AG04449 (cell line): ENCODE measurements around the gene MAMDC4.

Source experiments
- CTCF ChIA-PET: fragments of 350-600 bp; formaldehyde crosslinking; extraction: SDS; loops from one replicate; lab custom pipeline; 2021; ENCODE audit warnings: antibody characterized with exemption; lab: Yijun Ruan, JAX
- POLR2A ChIA-PET: fragments of 400-600, 350-600 bp; formaldehyde crosslinking; extraction: SDS; loops from one replicate; lab custom pipeline; 2020; ENCODE audit warnings: antibody characterized with exemption, inconsistent platforms; lab: Yijun Ruan, JAX
- DNase-seq: peaks from one replicate; pipeline ENCODE4 v3.0.0-alpha.2; 2010; ENCODE audit warnings: low read depth, low spot score
- H3K4me3 ChIP-seq: 2 replicates; pipeline ENCODE4 v1.5.1; 2011; ENCODE audit warnings: low read depth, mild to moderate bottlenecking, control low read depth, low read length
- CTCF ChIP-seq: IDR thresholded peaks from one replicate; pipeline ENCODE4 v1.5.1; 2011; ENCODE audit warnings: mild to moderate bottlenecking, moderate library complexity, low read length, control low read depth, inconsistent platforms; ENCODE audit not compliant: insufficient read depth; ENCODE audit errors: missing control alignments

The MAMDC4 gene

GRCh38 chr9:136824496-136825225 is 27.5 kb upstream of the MAMDC4 start:
- no peak for DNase-seq
- ChIA-PET CTCF (interaction anchor here (1.2 to 1.7 kb wide), 3 partner anchors 15 to 32 kb away, joined by 3 to 7 read pairs (median 5); no protein-coding TSS in a partner anchor), POLR2A (interaction anchor here (0.6 kb wide), 2 partner anchors 16 to 128 kb away, joined by 3 read pairs; no protein-coding TSS in a partner anchor)
- H3K4me3 ChIP-seq = no peak overlapping the region
- TF ChIP-seq CTCF = no peak

GRCh38 chr9:136825295-136826187 is 26.6 kb upstream of the MAMDC4 start:
- CTCF ChIA-PET = interaction anchor here (1.2 to 1.6 kb wide), 3 partner anchors 16 to 33 kb away, joined by 3 to 8 read pairs (median 3); partner anchors contain the start of gene AJM1
- DNase-seq = no peak
- POLR2A ChIA-PET = interaction anchor here (0.9 kb wide), 1 partner anchor 19 kb away, joined by 3 read pairs; no protein-coding TSS in a partner anchor

GRCh38 chr9:136826188-136826541 is 26.0 kb upstream of the MAMDC4 start:
- DNase-seq = no peak
- ChIA-PET CTCF (interaction anchor here (1.2 to 1.6 kb wide), 2 partner anchors 15 to 17 kb away, joined by 3 to 8 read pairs; partner anchors contain the start of gene AJM1), POLR2A (interaction anchor here (0.9 kb wide), 1 partner anchor 19 kb away, joined by 3 read pairs; no protein-coding TSS in a partner anchor)
- TF ChIP-seq CTCF = no peak
- no peak overlapping the region for H3K4me3 ChIP-seq

More at GRCh38 chr9:136825295-136826187, 26.6 kb upstream of the MAMDC4 start:
- no peak overlapping the region for H3K4me3 ChIP-seq
- no peak for TF ChIP-seq CTCF

GRCh38 chr9:136826703-136827582 is 25.2 kb upstream of the MAMDC4 start:
- no peak for TF ChIP-seq CTCF
- no peak overlapping the region for H3K4me3 ChIP-seq
- DNase-seq = no peak
- POLR2A ChIA-PET = interaction anchor here (0.9 kb wide), 1 partner anchor 20 kb away, joined by 3 read pairs; no protein-coding TSS in a partner anchor
- CTCF ChIA-PET = interaction anchor here (1.2 to 1.6 kb wide), 2 partner anchors 14 to 16 kb away, joined by 3 to 8 read pairs; partner anchors contain the start of gene AJM1

GRCh38 chr9:136827794-136828473 is 24.2 kb upstream of the MAMDC4 start:
- no peak for TF ChIP-seq CTCF
- POLR2A ChIA-PET = no interaction called here
- CTCF ChIA-PET = interaction anchor here (2.1 kb wide), 1 partner anchor 14 kb away, joined by 12 read pairs; the partner anchor contains the start of gene AJM1
- no peak for DNase-seq
- no peak overlapping the region for H3K4me3 ChIP-seq
